DOHH2 (cell line): Measurements from ENCODE around the gene GRAMD1C.

ENCODE experiments used
- EZH2phosphoT487 ChIP-seq: fragments of 200-600 bp; sonication (generic); IDR thresholded peaks from 2 replicates; pipeline ENCODE4 v1.6.1; 2017; ENCODE audit warnings: borderline replicate concordance, mild to moderate bottlenecking, antibody characterized with exemption, low read length, moderate library complexity, mixed read lengths
- TF ChIP-seq, protein P1 (sequence below): fragments of 200-600 bp; sonication (generic); IDR thresholded peaks from one replicate; pipeline ENCODE4 v1.5.1; 2014; ENCODE audit warnings: antibody characterized with exemption, mild to moderate bottlenecking, low read depth, low read length; ENCODE audit not compliant: poor library complexity, severe bottlenecking

DNA sequence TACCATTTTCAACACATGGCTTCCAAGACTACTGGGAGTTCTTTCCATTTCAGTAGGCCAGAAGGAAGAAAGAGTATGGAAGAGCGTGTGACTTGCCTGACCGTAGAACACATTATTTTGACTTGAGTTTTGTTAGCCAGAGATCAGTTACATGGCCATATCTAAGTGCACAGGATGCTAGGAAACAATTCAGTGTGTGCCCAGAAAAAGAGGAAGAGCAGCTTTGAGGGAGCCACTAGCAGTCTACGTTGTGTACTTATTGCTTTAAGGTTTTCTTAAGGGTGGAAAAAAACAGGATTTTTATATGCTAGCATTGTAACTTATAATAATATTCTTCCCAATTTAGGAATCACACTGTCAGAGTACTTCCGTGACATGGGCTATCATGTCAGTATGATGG lies 44.1 kb upstream of the GRAMD1C start:
- TF ChIP-seq, protein P1, sequence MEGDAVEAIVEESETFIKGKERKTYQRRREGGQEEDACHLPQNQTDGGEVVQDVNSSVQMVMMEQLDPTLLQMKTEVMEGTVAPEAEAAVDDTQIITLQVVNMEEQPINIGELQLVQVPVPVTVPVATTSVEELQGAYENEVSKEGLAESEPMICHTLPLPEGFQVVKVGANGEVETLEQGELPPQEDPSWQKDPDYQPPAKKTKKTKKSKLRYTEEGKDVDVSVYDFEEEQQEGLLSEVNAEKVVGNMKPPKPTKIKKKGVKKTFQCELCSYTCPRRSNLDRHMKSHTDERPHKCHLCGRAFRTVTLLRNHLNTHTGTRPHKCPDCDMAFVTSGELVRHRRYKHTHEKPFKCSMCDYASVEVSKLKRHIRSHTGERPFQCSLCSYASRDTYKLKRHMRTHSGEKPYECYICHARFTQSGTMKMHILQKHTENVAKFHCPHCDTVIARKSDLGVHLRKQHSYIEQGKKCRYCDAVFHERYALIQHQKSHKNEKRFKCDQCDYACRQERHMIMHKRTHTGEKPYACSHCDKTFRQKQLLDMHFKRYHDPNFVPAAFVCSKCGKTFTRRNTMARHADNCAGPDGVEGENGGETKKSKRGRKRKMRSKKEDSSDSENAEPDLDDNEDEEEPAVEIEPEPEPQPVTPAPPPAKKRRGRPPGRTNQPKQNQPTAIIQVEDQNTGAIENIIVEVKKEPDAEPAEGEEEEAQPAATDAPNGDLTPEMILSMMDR: no peak
- TF ChIP-seq EZH2phosphoT487: no peak
